PC-9 (cell line): ENCODE data around the gene KLHL15. TPM values are rescaled to one million over a fixed set of nuclear protein-coding genes. Genes with fewer than 3 reads are reported as not detected.

Experiments
- BruUV-seq: library from RNA; stranded (reverse); fragments of 400-500 nt; replicated peaks from 2 replicates; lab custom pipeline; 2021; lab: Mats Ljungman, UMichigan
- CTCF ChIA-PET: fragments of 300-600 bp; sonication (Branson Sonifier 250); formaldehyde crosslinking; loops from one replicate; lab custom pipeline; 2022; ENCODE audit warnings: antibody characterized with exemption; lab: Charles Lee
- POLR2A ChIA-PET: fragments of 300-600 bp; sonication (Branson Sonifier 250); formaldehyde crosslinking; loops from one replicate; lab custom pipeline; 2022; ENCODE audit warnings: antibody characterized with exemption; ENCODE audit not compliant: unreplicated experiment; lab: Charles Lee
- DNase-seq, 2 experiments: peaks; one replicate each; pipeline versions ENCODE4 v3.0.0 to v3.0.0-alpha.2; 2015 to 2022; ENCODE audit warnings: mixed read lengths in 1 of 2
- H2AFZ ChIP-seq: fragments of 200-600 bp; sonication (generic); 2 replicates; pipeline ENCODE4 v1.8.1; 2017; ENCODE audit warnings: antibody characterized with exemption
- H3F3A ChIP-seq: fragments of 200-600 bp; sonication (generic); 2 replicates; pipeline ENCODE4 v1.8.1; 2017; ENCODE audit warnings: antibody characterized with exemption, mild to moderate bottlenecking, low read depth; ENCODE audit not compliant: insufficient read depth
- H3K27ac ChIP-seq: fragments of 200-600 bp; sonication (generic); 2 replicates; pipeline ENCODE4 v1.6.1; 2016; ENCODE audit warnings: mixed run types
- H3K27me3 ChIP-seq: fragments of 200-600 bp; sonication (generic); 2 replicates; pipeline ENCODE4 v1.6.1; 2016; ENCODE audit warnings: low read depth, mixed run types; ENCODE audit not compliant: insufficient read depth
- H3K36me3 ChIP-seq: fragments of 200-600 bp; sonication (generic); 2 replicates; pipeline ENCODE4 v1.6.1; 2016; ENCODE audit warnings: low read depth, mixed run types
- H3K4me1 ChIP-seq: fragments of 200-600 bp; sonication (generic); replicated peaks from 2 replicates; pipeline ENCODE4 v1.6.1; 2016; ENCODE audit warnings: mixed run types; ENCODE audit not compliant: insufficient read depth
- H3K4me2 ChIP-seq: fragments of 200-600 bp; sonication (generic); 2 replicates; pipeline ENCODE4 v1.6.1; 2017; ENCODE audit warnings: mixed run types
- H3K4me3 ChIP-seq: fragments of 200-600 bp; sonication (generic); 2 replicates; pipeline ENCODE4 v1.6.1; 2016; ENCODE audit warnings: mixed run types
- H3K79me2 ChIP-seq: fragments of 200-600 bp; sonication (generic); 2 replicates; pipeline ENCODE4 v1.6.1; 2017; ENCODE audit warnings: low read depth, mixed run types
- H3K9me2 ChIP-seq: fragments of 200-600 bp; sonication (generic); 2 replicates; pipeline ENCODE4 v1.8.1; 2017; ENCODE audit warnings: mild to moderate bottlenecking; ENCODE audit not compliant: insufficient read depth
- H3K9me3 ChIP-seq: fragments of 200-600 bp; sonication (generic); 2 replicates; pipeline ENCODE4 v1.8.1; 2016; ENCODE audit warnings: low read depth; ENCODE audit not compliant: insufficient read depth
- H4K20me1 ChIP-seq: fragments of 200-600 bp; sonication (generic); 2 replicates; pipeline ENCODE4 v1.8.1; 2017; ENCODE audit not compliant: insufficient read depth
- CTCF ChIP-seq: fragments of 200-600 bp; sonication (generic); conservative IDR thresholded peaks from 2 replicates; pipeline ENCODE4 v1.6.1; 2017; ENCODE audit warnings: mixed run types, antibody characterized with exemption, mild to moderate bottlenecking, moderate library complexity
- EZH2 ChIP-seq: fragments of 200-600 bp; sonication (generic); IDR thresholded peaks from 2 replicates; pipeline ENCODE4 v1.8.0; 2017; ENCODE audit warnings: antibody characterized with exemption, low read depth
- intact Hi-C: fragments of 100-400 bp; cut with micrococcal nuclease; formaldehyde crosslinking; loops from one replicate; pipeline ENCODE4 v1.10.0; 2022; ENCODE audit not compliant: unreplicated experiment
- total RNA-seq: library from RNA; stranded (reverse); gene quantifications from 2 replicates; pipeline ENCODE4 v1.2.3, GENCODE V29; 2021

KLHL15 gene
- total RNA-seq, 1 experiment from 2014 or later: 3.7 TPM

- H3K36me3 ChIP-seq: no peaks in the 10 kb centered on the region
- TF ChIP-seq EZH2 (no peak), CTCF (no peak)
- no peaks in the 10 kb centered on the region for H3K9me2 ChIP-seq
- ChIA-PET CTCF (interaction anchor here (0.6 kb wide), 1 partner anchor 17 kb away, joined by 5 read pairs; no protein-coding TSS in a partner anchor), POLR2A (no interaction called here)
- no peak overlapping the region for H3K4me2 ChIP-seq
- H3K79me2 ChIP-seq: no peaks in the 10 kb centered on the region
- no peak overlapping the region for H3K4me3 ChIP-seq
- H4K20me1 ChIP-seq: no peaks in the 10 kb centered on the region
- no peaks in the 10 kb centered on the region for H3K27me3 ChIP-seq
- no TSS peak for BruUV-seq
- intact Hi-C loops: no loop called here
- H3K4me1 ChIP-seq: no peaks in the 10 kb centered on the region
- no peaks in the 10 kb centered on the region for H3F3A ChIP-seq
- H2AFZ ChIP-seq: no peak overlapping the region
- no peaks in the 10 kb centered on the region for H3K9me3 ChIP-seq
- no peak for DNase-seq
- H3K27ac ChIP-seq: no peak overlapping the region
Measured at GRCh38 chrX:23954396-23954795, 72.6 kb downstream of the KLHL15 start.

GRCh38 chrX:23953908-23954269 lies 73.1 kb downstream of the KLHL15 start:
- Histone ChIP-seq H3K36me3 (no peaks in the 10 kb centered on the region), H3K4me3 (no peak overlapping the region), H3K79me2 (no peaks in the 10 kb centered on the region), H3K4me1 (no peaks in the 10 kb centered on the region), H3K4me2 (no peak overlapping the region), H3K27ac (no peak overlapping the region), H3F3A (no peaks in the 10 kb centered on the region), H4K20me1 (no peaks in the 10 kb centered on the region), H3K9me3 (no peaks in the 10 kb centered on the region), H2AFZ (no peak overlapping the region), H3K9me2 (no peaks in the 10 kb centered on the region), H3K27me3 (no peaks in the 10 kb centered on the region)
- ChIA-PET POLR2A (no interaction called here), CTCF (no interaction called here)
- DNase-seq: no peak
- BruUV-seq: no TSS peak
- intact Hi-C loops: no loop called here
- TF ChIP-seq EZH2 (no peak), CTCF (no peak)

GRCh38 chrX:23952984-23953907 lies 73.7 kb downstream of the KLHL15 start:
- no peaks in the 10 kb centered on the region for H3K4me1 ChIP-seq
- H3K27me3 ChIP-seq: no peaks in the 10 kb centered on the region
- ChIA-PET CTCF (no interaction called here), POLR2A (no interaction called here)
- no peaks in the 10 kb centered on the region for H3K9me2 ChIP-seq
- no peak overlapping the region for H3K27ac ChIP-seq
- TF ChIP-seq EZH2 (no peak), CTCF (no peak)
- H3K9me3 ChIP-seq: no peaks in the 10 kb centered on the region
- no peak for DNase-seq
- H3K4me2 ChIP-seq: no peak overlapping the region
- H2AFZ ChIP-seq: peak overlapping the region; percentile 39; the same call in 1 of the 2 replicates
- no peaks in the 10 kb centered on the region for H4K20me1 ChIP-seq
- no TSS peak for BruUV-seq
- no peak overlapping the region for H3K4me3 ChIP-seq
- H3K79me2 ChIP-seq: no peaks in the 10 kb centered on the region
- intact Hi-C loops: no loop called here
- no peaks in the 10 kb centered on the region for H3F3A ChIP-seq
- no peaks in the 10 kb centered on the region for H3K36me3 ChIP-seq
